Liver (tissue), 3 donors: ENCODE data around the gene ILF3.

ENCODE experiments used
- ATF3 ChIP-seq: IDR thresholded peaks from 2 replicates; pipeline ENCODE4 v1.6.1; 2016; ENCODE audit warnings: antibody characterized with exemption
- NR2F2 ChIP-seq: IDR thresholded peaks from 2 replicates; pipeline ENCODE4 v1.6.1; 2016; ENCODE audit warnings: antibody characterized with exemption
- TAF1 ChIP-seq: conservative IDR thresholded peaks from 2 replicates; pipeline ENCODE4 v1.6.1; 2016; ENCODE audit warnings: antibody characterized with exemption, mild to moderate bottlenecking
- YY1 ChIP-seq: IDR thresholded peaks from 2 replicates; pipeline ENCODE4 v1.6.1; 2016; ENCODE audit warnings: antibody characterized with exemption, mild to moderate bottlenecking
- TF ChIP-seq, protein P1 (sequence below): fragments of 150-350 bp; IDR thresholded peaks from 2 replicates; pipeline ENCODE4 v1.5.1; 2017; ENCODE audit warnings: improper control_type of control experiment, low read depth, low read length; ENCODE audit not compliant: missing input control
- donor health status: healthy.
- donor health status: healthy.

- TF ChIP-seq, protein P1, sequence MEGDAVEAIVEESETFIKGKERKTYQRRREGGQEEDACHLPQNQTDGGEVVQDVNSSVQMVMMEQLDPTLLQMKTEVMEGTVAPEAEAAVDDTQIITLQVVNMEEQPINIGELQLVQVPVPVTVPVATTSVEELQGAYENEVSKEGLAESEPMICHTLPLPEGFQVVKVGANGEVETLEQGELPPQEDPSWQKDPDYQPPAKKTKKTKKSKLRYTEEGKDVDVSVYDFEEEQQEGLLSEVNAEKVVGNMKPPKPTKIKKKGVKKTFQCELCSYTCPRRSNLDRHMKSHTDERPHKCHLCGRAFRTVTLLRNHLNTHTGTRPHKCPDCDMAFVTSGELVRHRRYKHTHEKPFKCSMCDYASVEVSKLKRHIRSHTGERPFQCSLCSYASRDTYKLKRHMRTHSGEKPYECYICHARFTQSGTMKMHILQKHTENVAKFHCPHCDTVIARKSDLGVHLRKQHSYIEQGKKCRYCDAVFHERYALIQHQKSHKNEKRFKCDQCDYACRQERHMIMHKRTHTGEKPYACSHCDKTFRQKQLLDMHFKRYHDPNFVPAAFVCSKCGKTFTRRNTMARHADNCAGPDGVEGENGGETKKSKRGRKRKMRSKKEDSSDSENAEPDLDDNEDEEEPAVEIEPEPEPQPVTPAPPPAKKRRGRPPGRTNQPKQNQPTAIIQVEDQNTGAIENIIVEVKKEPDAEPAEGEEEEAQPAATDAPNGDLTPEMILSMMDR = no peak
- TF ChIP-seq TAF1 = no peak
- TF ChIP-seq NR2F2 = no peak
- no peak for TF ChIP-seq ATF3
- no peak for TF ChIP-seq YY1
Measured at GRCh38 chr19:10618846-10619245, 35.3 kb upstream of the ILF3 start.
